GM12878 (cell line): ENCODE data around the gene PPP2R5B. TPM values are rescaled to one million over a fixed set of nuclear protein-coding genes. Genes with fewer than 3 reads are reported as not detected.

Experiments used
- ATAC-seq: fragments of 200-7000 bp; cut with Tn5 transposase; 3 replicates; pipeline ENCODE4 v1.9.1; 2020; ENCODE audit warnings: mild to moderate bottlenecking, moderate library complexity
- BruUV-seq: library from RNA; stranded (reverse); fragments of 400-500 nt; replicated peaks from 2 replicates; lab custom pipeline; 2021; lab: Mats Ljungman, UMichigan
- CTCF ChIA-PET: fragments of 300-600 bp; sonication (Branson Sonifier 250); formaldehyde crosslinking; extraction: SDS; loops from one replicate; lab custom pipeline; 2021; ENCODE audit warnings: inconsistent platforms; lab: Yijun Ruan, JAX
- POLR2A ChIA-PET: fragments of 350-600 bp; formaldehyde crosslinking; extraction: SDS; loops from one replicate; lab custom pipeline; 2021; ENCODE audit warnings: inconsistent platforms; lab: Charles Lee
- RAD21 ChIA-PET: fragments of 300-600 bp; sonication (Branson Sonifier 250); formaldehyde crosslinking; loops from one replicate; lab custom pipeline; 2023; ENCODE audit warnings: antibody characterized with exemption; ENCODE audit not compliant: unreplicated experiment; lab: Charles Lee
- SMC1A ChIA-PET: fragments of 300-600 bp; sonication (Branson Sonifier 250); formaldehyde crosslinking; loops from one replicate; lab custom pipeline; 2023; ENCODE audit not compliant: unreplicated experiment, uncharacterized antibody; lab: Charles Lee
- DNase-seq: peaks from one replicate; pipeline ENCODE4 v3.0.0-alpha.2; 2011; ENCODE audit warnings: low read depth, low spot score
- FAIRE-seq: peaks from 3 replicates; lab custom pipeline; 2011; peaks lifted over from hg19 to GRCh38; lab: Jason Lieb, UNC
- H2AFZ ChIP-seq: 2 replicates; pipeline ENCODE4 v1.6.0; 2011; ENCODE audit warnings: low read depth, low read length, control low read depth; ENCODE audit not compliant: control insufficient read depth
- H3K27ac ChIP-seq: 2 replicates; pipeline ENCODE4 v1.5.1; 2011; ENCODE audit warnings: control low read depth; ENCODE audit not compliant: control insufficient read depth, insufficient read depth
- H3K27me3 ChIP-seq, 2 experiments: replicated peaks in 1 of 2; 2 replicates each; pipeline versions ENCODE4 v1.6.0 to v1.6.1; 2011; ENCODE audit warnings: low read length in 1 of 2; ENCODE audit not compliant: control insufficient read depth in 2 of 2, insufficient read depth in 2 of 2
- H3K36me3 ChIP-seq, 2 experiments: 2 replicates each; pipeline ENCODE4 v1.5.1; 2011; ENCODE audit warnings: low read length in 1 of 2; ENCODE audit not compliant: control insufficient read depth in 2 of 2, insufficient read depth in 2 of 2
- H3K4me1 ChIP-seq: 2 replicates; pipeline ENCODE4 v1.6.1; 2011; ENCODE audit warnings: mild to moderate bottlenecking, low read length, moderate library complexity, mixed read lengths; ENCODE audit not compliant: control insufficient read depth, insufficient read depth
- H3K4me2 ChIP-seq: 2 replicates; pipeline ENCODE4 v1.6.0; 2011; ENCODE audit warnings: control low read depth; ENCODE audit not compliant: control insufficient read depth, insufficient read depth
- H3K4me3 ChIP-seq: fragments of 200-600 bp; sonication (generic); 2 replicates; pipeline ENCODE4 v1.5.1; 2016
- H3K79me2 ChIP-seq: 2 replicates; pipeline ENCODE4 v1.6.0; 2011; ENCODE audit warnings: low read length; ENCODE audit not compliant: control insufficient read depth, insufficient read depth
- H3K9ac ChIP-seq: 2 replicates; pipeline ENCODE4 v1.8.0; 2011; ENCODE audit warnings: low read length, control low read depth, mixed read lengths; ENCODE audit not compliant: control insufficient read depth, insufficient read depth
- H3K9me3 ChIP-seq: replicated peaks from 3 replicates; pipeline ENCODE4 v1.5.1; 2011; ENCODE audit warnings: mild to moderate bottlenecking, low read length; ENCODE audit not compliant: control insufficient read depth, insufficient read depth
- H4K20me1 ChIP-seq: 2 replicates; pipeline ENCODE4 v1.6.0; 2011; ENCODE audit not compliant: control insufficient read depth, insufficient read depth
- BCLAF1 ChIP-seq: fragments of 450-650 bp; IDR thresholded peaks from 2 replicates; pipeline ENCODE4 v1.6.1; 2017; ENCODE audit warnings: antibody characterized with exemption, mild to moderate bottlenecking, moderate library complexity
- CHD1 ChIP-seq: IDR thresholded peaks from 2 replicates; pipeline ENCODE4 v1.6.1; 2012; ENCODE audit warnings: low read depth, low read length, improper control_type of control experiment
- EZH2 ChIP-seq: IDR thresholded peaks from 2 replicates; pipeline ENCODE4 v1.6.1; 2012; ENCODE audit warnings: low read depth, mild to moderate bottlenecking, control low read depth, inconsistent platforms, low read length, borderline replicate concordance; ENCODE audit not compliant: control insufficient read depth
- GABPA ChIP-seq: IDR thresholded peaks from 2 replicates; pipeline ENCODE4 v1.6.1; 2014; ENCODE audit warnings: antibody characterized with exemption, low read depth, mild to moderate bottlenecking, inconsistent platforms
- IKZF2 ChIP-seq, 2 experiments: fragments of 450-650 bp; IDR thresholded peaks; 2 replicates each; pipeline ENCODE4 v1.6.1; 2017; ENCODE audit warnings: mild to moderate bottlenecking in 2 of 2, moderate library complexity in 2 of 2
- IRF4 ChIP-seq: IDR thresholded peaks from 2 replicates; pipeline ENCODE4 v1.6.1; 2011; ENCODE audit warnings: low read depth, low read length
- JUND ChIP-seq: IDR thresholded peaks from 2 replicates; pipeline ENCODE4 v1.6.1; 2012; ENCODE audit warnings: low read depth, mild to moderate bottlenecking, low read length, improper control_type of control experiment, moderate library complexity
- MTA2 ChIP-seq: fragments of 450-650 bp; IDR thresholded peaks from 2 replicates; pipeline ENCODE4 v1.6.1; 2016; ENCODE audit warnings: low read depth, mild to moderate bottlenecking, moderate library complexity
- MTA3 ChIP-seq: IDR thresholded peaks from 2 replicates; pipeline ENCODE4 v1.6.1; 2012; ENCODE audit warnings: low read length, inconsistent platforms, borderline replicate concordance
- NFXL1 ChIP-seq: fragments of 450-650 bp; IDR thresholded peaks from 2 replicates; pipeline ENCODE4 v1.6.1; 2017; ENCODE audit warnings: antibody characterized with exemption, mild to moderate bottlenecking, borderline replicate concordance
- NFYB ChIP-seq: IDR thresholded peaks from 2 replicates; pipeline ENCODE4 v1.6.1; 2011; ENCODE audit warnings: low read depth, mild to moderate bottlenecking, low read length, improper control_type of control experiment, moderate library complexity; ENCODE audit not compliant: insufficient read depth
- POLR2AphosphoS5 ChIP-seq: IDR thresholded peaks from 2 replicates; pipeline ENCODE4 v1.6.1; 2011; ENCODE audit warnings: mild to moderate bottlenecking, low read length, inconsistent platforms
- RCOR1 ChIP-seq: conservative IDR thresholded peaks from 2 replicates; pipeline ENCODE4 v1.6.1; 2012; ENCODE audit warnings: low read depth, low read length, improper control_type of control experiment
- SMAD1 ChIP-seq: fragments of 450-650 bp; IDR thresholded peaks from 2 replicates; pipeline ENCODE4 v1.6.1; 2018; ENCODE audit warnings: mild to moderate bottlenecking, low read depth; ENCODE audit not compliant: partially characterized antibody
- SUPT20H ChIP-seq: IDR thresholded peaks from 2 replicates; pipeline ENCODE4 v1.6.1; 2011; ENCODE audit warnings: low read depth, mild to moderate bottlenecking, low read length, moderate library complexity, borderline replicate concordance; ENCODE audit not compliant: control insufficient read depth
- TCF12 ChIP-seq: IDR thresholded peaks from 2 replicates; pipeline ENCODE4 v1.6.1; 2011; ENCODE audit warnings: low read depth, mild to moderate bottlenecking, low read length
- ZNF24 ChIP-seq: fragments of 450-650 bp; IDR thresholded peaks from 2 replicates; pipeline ENCODE4 v1.6.1; 2017; ENCODE audit warnings: antibody characterized with exemption, mild to moderate bottlenecking
- ZNF622 ChIP-seq: fragments of 450-650 bp; IDR thresholded peaks from 2 replicates; pipeline ENCODE4 v1.6.1; 2017; ENCODE audit warnings: mild to moderate bottlenecking, inconsistent platforms
- ZZZ3 ChIP-seq: IDR thresholded peaks from 2 replicates; pipeline ENCODE4 v1.6.1; 2011; ENCODE audit warnings: low read depth; ENCODE audit not compliant: control insufficient read depth, insufficient read length
- WGBS: methylation state at CpG from one replicate; pipeline ENCODE4 v1.1.6; 2016; ENCODE audit warnings: low lambda C conversion rate; ENCODE audit not compliant: insufficient replicate concordance, insufficient coverage; ENCODE audit errors: missing lambda C conversion rate; 5-methylcytosine and 5-hydroxymethylcytosine counted together
- in situ Hi-C: fragments of 300-500 bp; cut with MboI; formaldehyde crosslinking; loops from 9 replicates; pipeline ENCODE4 v1.14.3; 2018; ENCODE audit warnings: mixed read lengths
- intact Hi-C: fragments of 100-400 bp; cut with micrococcal nuclease; formaldehyde crosslinking; loops from one replicate; pipeline ENCODE4 v1.14.2; 2022; ENCODE audit not compliant: unreplicated experiment
- polyA plus RNA-seq, 11 experiments: library from polyadenylated mRNA; depleted of rRNA in 4 of 11; unstranded in 6 of 11; stranded (reverse) in 5 of 11; fragments of >200 nt; fragmentation: Nextera tagmentation in 4 of 11; fragmentation: Illumina TruSeq in 1 of 11; extraction: Ambion mirVana in 4 of 11; extraction: Trizol in 1 of 11; gene quantifications; 1 replicate in 1 of 11; 2 replicates in 10 of 11; pipeline versions ENCODE4 v1.2.1 to v1.2.3, GENCODE V29; 2011 to 2016; ENCODE audit warnings: inconsistent platforms in 2 of 11, missing spikeins in 2 of 11, low read depth in 1 of 11
- total RNA-seq, 4 experiments: library from RNA; depleted of rRNA in 3 of 4; stranded (reverse); fragments of >200 nt in 3 of 4; fragmentation: Illumina TruSeq in 1 of 4; extraction: Trizol in 1 of 4; gene quantifications; 2 replicates each; pipeline versions ENCODE4 v1.2.1 to v1.2.3, GENCODE V29; 2013 to 2021
- TF ChIP-seq, protein P1 (sequence below), 3 experiments: IDR thresholded peaks in 2 of 3; conservative IDR thresholded peaks in 1 of 3; 2 replicates each; pipeline ENCODE4 v1.5.1; 2011; ENCODE audit warnings: low read depth in 3 of 3, low read length in 3 of 3, mild to moderate bottlenecking in 3 of 3, control low read depth in 2 of 3, moderate library complexity in 2 of 3, inconsistent platforms in 1 of 3, mixed read lengths in 1 of 3; ENCODE audit not compliant: control insufficient read depth in 2 of 3, insufficient read depth in 1 of 3; ENCODE audit errors: extremely low read depth in 1 of 3

PPP2R5B gene
- total and polyA plus RNA-seq, 10 of the 15 experiments (the other 5 are each of a cell fraction or from before 2014, with no cell fraction given), result 0.08 to 6.7 (median 2.0) TPM

GRCh38 chr11:64913171-64913727, 11.2 kb upstream of the PPP2R5B start:
- FAIRE-seq, result no peak
- in situ Hi-C loops, result no loop called here
- intact Hi-C loops, result no loop called here

GRCh38 chr11:64914123-64914522, 10.4 kb upstream of the PPP2R5B start:
- POLR2A ChIA-PET, result no interaction called here
- RAD21 ChIA-PET, result no interaction called here
- SMC1A ChIA-PET, result no interaction called here
- H3K4me3 ChIP-seq, result no peak overlapping the region
- H3K4me1 ChIP-seq, result peaks cover 6% of the 10 kb centered on the region
- H3K9me3 ChIP-seq, result no peaks in the 10 kb centered on the region
- no TSS peak for BruUV-seq
- H3K36me3 ChIP-seq, result peaks cover 0 to 6% of the 10 kb centered on the region in 2 experiments; a peak in 3 of 4 replicates
- no peak for DNase-seq
- no peaks in the 10 kb centered on the region for H3K27me3 ChIP-seq
- no peak overlapping the region for H3K9ac ChIP-seq
- in situ Hi-C loops, result no loop called here
- no peak overlapping the region for H2AFZ ChIP-seq
- peaks cover 11% of the 10 kb centered on the region for H3K79me2 ChIP-seq
- H4K20me1 ChIP-seq, result no peaks in the 10 kb centered on the region
- H3K27ac ChIP-seq, result no peak overlapping the region
- intact Hi-C loops, result no loop called here
- WGBS, result 85% methylated on average over 17 of the region's 17 CpGs
- ATAC-seq, result no peak
- CTCF ChIA-PET, result no interaction called here
- H3K4me2 ChIP-seq, result no peak overlapping the region
- no peak for FAIRE-seq
- TF ChIP-seq MTA2 (no peak), RCOR1 (no peak), IRF4 (no peak), POLR2AphosphoS5 (no peak), IKZF2 (IDR thresholded peaks at IDR 0.05) (no peak), EZH2 (no peak), BCLAF1 (no peak)
- TF ChIP-seq, protein P1, sequence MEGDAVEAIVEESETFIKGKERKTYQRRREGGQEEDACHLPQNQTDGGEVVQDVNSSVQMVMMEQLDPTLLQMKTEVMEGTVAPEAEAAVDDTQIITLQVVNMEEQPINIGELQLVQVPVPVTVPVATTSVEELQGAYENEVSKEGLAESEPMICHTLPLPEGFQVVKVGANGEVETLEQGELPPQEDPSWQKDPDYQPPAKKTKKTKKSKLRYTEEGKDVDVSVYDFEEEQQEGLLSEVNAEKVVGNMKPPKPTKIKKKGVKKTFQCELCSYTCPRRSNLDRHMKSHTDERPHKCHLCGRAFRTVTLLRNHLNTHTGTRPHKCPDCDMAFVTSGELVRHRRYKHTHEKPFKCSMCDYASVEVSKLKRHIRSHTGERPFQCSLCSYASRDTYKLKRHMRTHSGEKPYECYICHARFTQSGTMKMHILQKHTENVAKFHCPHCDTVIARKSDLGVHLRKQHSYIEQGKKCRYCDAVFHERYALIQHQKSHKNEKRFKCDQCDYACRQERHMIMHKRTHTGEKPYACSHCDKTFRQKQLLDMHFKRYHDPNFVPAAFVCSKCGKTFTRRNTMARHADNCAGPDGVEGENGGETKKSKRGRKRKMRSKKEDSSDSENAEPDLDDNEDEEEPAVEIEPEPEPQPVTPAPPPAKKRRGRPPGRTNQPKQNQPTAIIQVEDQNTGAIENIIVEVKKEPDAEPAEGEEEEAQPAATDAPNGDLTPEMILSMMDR (IDR thresholded peaks at IDR 0.05 in 2 of 3, conservative IDR thresholded peaks at IDR 0.05 in 1 of 3; ENCODE audit: control insufficient read depth in 2 of 3, extremely low read depth in 1 of 3, insufficient read depth in 1 of 3, low read depth in 3 of 3, low read length in 3 of 3), result no peak

More at GRCh38 chr11:64913171-64913727, 11.2 kb upstream of the PPP2R5B start:
- ChIA-PET RAD21 (no interaction called here), CTCF (interaction anchor here (1.2 kb wide), 1 partner anchor 65 kb away, joined by 3 read pairs; no protein-coding TSS in a partner anchor), SMC1A (no interaction called here), POLR2A (interaction anchor here (1.3 kb wide), 1 partner anchor 13 kb away, joined by 4 read pairs; no protein-coding TSS in a partner anchor)
- no TSS peak for BruUV-seq
- peaks cover 11% of the 10 kb centered on the region for H3K79me2 ChIP-seq
- H3K4me2 ChIP-seq, result no peak overlapping the region
- no peak overlapping the region for H3K9ac ChIP-seq
- no peaks in the 10 kb centered on the region for H3K27me3 ChIP-seq
- TF ChIP-seq ZNF24 (no peak), CHD1 (no peak), ZZZ3 (no peak), SMAD1 (no peak), JUND (no peak), TCF12 (no peak), ZNF622 (no peak), MTA3 (no peak), NFYB (no peak), NFXL1 (no peak), SUPT20H (no peak), GABPA (no peak)
- peaks cover 6% of the 10 kb centered on the region for H3K4me1 ChIP-seq
- no peaks in the 10 kb centered on the region for H3K9me3 ChIP-seq
- peaks cover 0 to 6% of the 10 kb centered on the region in 2 experiments; a peak in 3 of 4 replicates for H3K36me3 ChIP-seq
- DNase-seq, result no peak
- WGBS, result 80% methylated on average over 18 of the region's 18 CpGs
- no peak overlapping the region for H3K27ac ChIP-seq
- H2AFZ ChIP-seq, result no peak overlapping the region
- H3K4me3 ChIP-seq, result no peak overlapping the region
- ATAC-seq, result no peak
- no peaks in the 10 kb centered on the region for H4K20me1 ChIP-seq
